Stimulated activated CD8-positive, alpha-beta memory T cell treated with anti-CD3 and anti-CD28 coated beads, Interleukin-12 subunit alpha, Interleukin-12 subunit beta, amount 100 ng/mL, for 24 hours (primary cell): Measurements from ENCODE around the gene HLA-G.
"Not testable (repeated sequence)": the region's sequence is repeated elsewhere in the genome, so short reads cannot be mapped to it uniquely, and the experiment has no call there.

Source experiments
- DNase-seq: peaks from one replicate; pipeline ENCODE4 v3.0.0-alpha.2; 2020; ENCODE audit errors: extremely low read depth

Gene HLA-G

GRCh38 chr6:29870104-29870503 lies 42.5 kb downstream of the HLA-G start:
- DNase-seq, result no peak

GRCh38 chr6:29872791-29873190 lies 45.2 kb downstream of the HLA-G start:
- no peak for DNase-seq

GRCh38 chr6:29875257-29875656 lies 47.6 kb downstream of the HLA-G start:
- no peak for DNase-seq

- DNase-seq, result not testable (repeated sequence)
Observed at GRCh38 chr6:29875734-29876133, 48.1 kb downstream of the HLA-G start.
